Measurements from ENCODE around the gene RIC8B.

GRCh38 chr12:106867651-106868050 lies 93.2 kb downstream of the RIC8B start:
- TF ChIP-seq, protein P1, sequence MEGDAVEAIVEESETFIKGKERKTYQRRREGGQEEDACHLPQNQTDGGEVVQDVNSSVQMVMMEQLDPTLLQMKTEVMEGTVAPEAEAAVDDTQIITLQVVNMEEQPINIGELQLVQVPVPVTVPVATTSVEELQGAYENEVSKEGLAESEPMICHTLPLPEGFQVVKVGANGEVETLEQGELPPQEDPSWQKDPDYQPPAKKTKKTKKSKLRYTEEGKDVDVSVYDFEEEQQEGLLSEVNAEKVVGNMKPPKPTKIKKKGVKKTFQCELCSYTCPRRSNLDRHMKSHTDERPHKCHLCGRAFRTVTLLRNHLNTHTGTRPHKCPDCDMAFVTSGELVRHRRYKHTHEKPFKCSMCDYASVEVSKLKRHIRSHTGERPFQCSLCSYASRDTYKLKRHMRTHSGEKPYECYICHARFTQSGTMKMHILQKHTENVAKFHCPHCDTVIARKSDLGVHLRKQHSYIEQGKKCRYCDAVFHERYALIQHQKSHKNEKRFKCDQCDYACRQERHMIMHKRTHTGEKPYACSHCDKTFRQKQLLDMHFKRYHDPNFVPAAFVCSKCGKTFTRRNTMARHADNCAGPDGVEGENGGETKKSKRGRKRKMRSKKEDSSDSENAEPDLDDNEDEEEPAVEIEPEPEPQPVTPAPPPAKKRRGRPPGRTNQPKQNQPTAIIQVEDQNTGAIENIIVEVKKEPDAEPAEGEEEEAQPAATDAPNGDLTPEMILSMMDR (optimal IDR thresholded peaks at IDR 0.05 in 1 of 3, IDR thresholded peaks at IDR 0.05 in 1 of 3, conservative IDR thresholded peaks at IDR 0.05 in 1 of 3; ENCODE audit: extremely low read depth in 1 of 3, insufficient read depth in 2 of 3, low read length in 3 of 3), result no peak
- TF ChIP-seq EZH2 (IDR thresholded peaks at IDR 0.05; ENCODE audit: low read length), result no peak

Measured in keratinocyte (primary cell).